GM23248 (cell line): ENCODE results near the gene MRPL10. TPM values are rescaled to one million over a fixed set of nuclear protein-coding genes. Genes with fewer than 3 reads are reported as not detected.

Experiments
- DNase-seq: peaks from one replicate; pipeline ENCODE4 v3.0.0-alpha.2; 2015
- H2AFZ ChIP-seq: fragments of 200-600 bp; sonication (generic); 2 replicates; pipeline ENCODE4 v1.6.1; 2016; ENCODE audit warnings: antibody characterized with exemption
- H3F3A ChIP-seq: fragments of 200-600 bp; sonication (generic); 2 replicates; pipeline ENCODE4 v1.6.1; 2016; ENCODE audit warnings: mild to moderate bottlenecking, antibody characterized with exemption, mixed run types; ENCODE audit not compliant: insufficient read depth
- H3K27ac ChIP-seq: fragments of 200-600 bp; sonication (generic); 2 replicates; pipeline ENCODE4 v1.5.1; 2016; ENCODE audit warnings: mild to moderate bottlenecking
- H3K27me3 ChIP-seq: fragments of 200-600 bp; sonication (generic); replicated peaks from 2 replicates; pipeline ENCODE4 v1.6.1; 2016; ENCODE audit warnings: mild to moderate bottlenecking; ENCODE audit not compliant: insufficient read depth
- H3K36me3 ChIP-seq: fragments of 200-600 bp; sonication (generic); 2 replicates; pipeline ENCODE4 v1.6.1; 2016; ENCODE audit warnings: low read depth, mild to moderate bottlenecking
- H3K4me1 ChIP-seq: fragments of 200-600 bp; sonication (generic); 2 replicates; pipeline ENCODE4 v1.6.1; 2016; ENCODE audit warnings: mild to moderate bottlenecking; ENCODE audit not compliant: insufficient read depth
- H3K4me2 ChIP-seq: fragments of 200-600 bp; sonication (generic); one replicate; pipeline ENCODE4 v1.6.1; 2016; ENCODE audit warnings: mild to moderate bottlenecking; ENCODE audit not compliant: unreplicated experiment
- H3K4me3 ChIP-seq: fragments of 200-600 bp; sonication (generic); 2 replicates; pipeline ENCODE4 v1.5.1; 2016; ENCODE audit warnings: mild to moderate bottlenecking
- H3K79me2 ChIP-seq: fragments of 200-600 bp; sonication (generic); 2 replicates; pipeline ENCODE4 v1.6.1; 2016; ENCODE audit warnings: mild to moderate bottlenecking; ENCODE audit not compliant: insufficient read depth
- H3K9ac ChIP-seq: fragments of 200-600 bp; sonication (generic); 2 replicates; pipeline ENCODE4 v1.6.1; 2016; ENCODE audit warnings: mild to moderate bottlenecking
- H3K9me2 ChIP-seq: fragments of 200-600 bp; sonication (generic); 2 replicates; pipeline ENCODE4 v1.6.1; 2016; ENCODE audit warnings: mixed run types, mild to moderate bottlenecking, moderate library complexity; ENCODE audit not compliant: insufficient read depth
- H3K9me3 ChIP-seq: fragments of 200-600 bp; sonication (generic); one replicate; pipeline ENCODE4 v1.6.1; 2017; ENCODE audit warnings: low read depth
- H4K20me1 ChIP-seq: fragments of 200-600 bp; sonication (generic); 2 replicates; pipeline ENCODE4 v1.6.0; 2016; ENCODE audit not compliant: insufficient read depth
- EZH2 ChIP-seq: fragments of 200-600 bp; sonication (generic); IDR thresholded peaks from 2 replicates; pipeline ENCODE4 v1.6.1; 2018; ENCODE audit warnings: antibody characterized with exemption, mild to moderate bottlenecking; ENCODE audit not compliant: insufficient read depth, poor library complexity, severe bottlenecking
- EZH2phosphoT487 ChIP-seq: fragments of 200-600 bp; sonication (generic); IDR thresholded peaks from 2 replicates; pipeline ENCODE4 v1.6.1; 2018; ENCODE audit warnings: antibody characterized with exemption, moderate library complexity, mild to moderate bottlenecking, low read depth; ENCODE audit not compliant: insufficient read depth
- WGBS, 2 experiments: methylation state at CpG; one replicate each; pipeline ENCODE4 v1.1.6; 2015 to 2017; ENCODE audit warnings: low lambda C conversion rate in 2 of 2, low coverage in 1 of 2; ENCODE audit errors: missing lambda C conversion rate in 2 of 2; 5-methylcytosine and 5-hydroxymethylcytosine counted together
- in situ Hi-C: fragments of 300-500 bp; cut with MboI; formaldehyde crosslinking; loops from 2 replicates; pipeline ENCODE4 v1.15.0; 2020
- polyA plus RNA-seq: library from polyadenylated mRNA; unstranded; fragments of >200 nt; fragmentation: Nextera tagmentation; extraction: Ambion mirVana; gene quantifications from 2 replicates; pipeline ENCODE4 v1.2.1, GENCODE V29; 2016
- total RNA-seq: library from RNA; depleted of rRNA; stranded (reverse); fragments of >200 nt; shearing (Covaris generic); gene quantifications from 2 replicates; pipeline ENCODE4 v1.2.3, GENCODE V29; 2014

Gene MRPL10
- total and polyA plus RNA-seq, 2 experiments from 2014 or later: 30.6 to 37.3 TPM

DNA sequence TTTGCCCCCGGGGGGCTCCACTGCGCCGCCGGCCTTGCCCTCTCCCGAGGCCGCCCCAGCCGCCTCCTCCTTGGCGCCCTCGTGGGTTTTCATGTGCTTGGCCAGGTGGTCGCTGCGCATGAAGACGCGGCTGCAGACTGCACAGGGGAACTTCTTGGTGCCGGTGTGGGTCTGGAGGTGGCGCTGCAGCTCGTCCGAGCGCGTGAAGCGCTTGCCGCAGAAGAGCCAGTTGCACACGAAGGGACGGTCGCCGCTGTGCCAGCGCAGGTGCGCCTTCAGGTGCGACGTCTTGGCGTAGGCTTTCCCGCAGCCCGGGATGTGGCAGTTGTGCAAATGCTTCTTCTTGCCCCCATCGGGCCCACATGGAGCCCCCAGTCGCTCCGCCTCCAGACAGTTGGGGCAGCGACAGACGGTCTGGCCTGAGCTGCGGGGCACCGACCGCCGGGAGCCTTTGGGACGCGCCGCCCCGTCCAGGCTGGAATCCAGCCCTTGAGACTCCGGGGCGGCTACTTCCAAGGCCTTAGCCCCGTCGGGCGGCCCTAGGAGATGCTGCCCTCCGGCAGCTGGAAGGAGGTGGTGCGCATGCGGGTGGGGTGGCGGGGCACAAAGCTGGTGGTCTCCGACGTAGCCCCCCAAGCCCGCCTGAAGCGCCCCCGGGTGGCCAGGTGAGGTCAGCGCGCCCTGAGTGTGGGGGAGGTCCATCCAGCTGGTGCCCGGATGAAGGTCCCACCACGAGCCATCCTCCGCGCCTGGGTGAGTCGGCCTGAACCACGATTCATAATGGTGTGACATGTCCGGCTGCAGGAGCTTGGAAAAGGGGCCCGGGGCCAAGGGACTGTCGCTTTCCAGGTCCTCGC is 16.2 kb upstream of the MRPL10 start:
- H3K36me3 ChIP-seq: no peaks in the 10 kb centered on the region
- no peaks in the 10 kb centered on the region for H3F3A ChIP-seq
- 16 to 19% methylated on average over 57 to 68 of the region's 71 CpGs for WGBS, 2 experiments
- H3K4me1 ChIP-seq: no peaks in the 10 kb centered on the region
- no peak overlapping the region for H3K4me3 ChIP-seq
- H3K9ac ChIP-seq: no peak overlapping the region
- no peak overlapping the region for H3K27ac ChIP-seq
- TF ChIP-seq EZH2 (no peak), EZH2phosphoT487 (0 out of 2 replicates have a peak, but pooled peaks have one; percentile 13)
- H3K9me3 ChIP-seq: no peaks in the 10 kb centered on the region
- H3K9me2 ChIP-seq: no peaks in the 10 kb centered on the region
- H2AFZ ChIP-seq: no peak overlapping the region
- in situ Hi-C loops: no loop called here
- peak; percentile 51 for DNase-seq
- no peaks in the 10 kb centered on the region for H4K20me1 ChIP-seq
- H3K79me2 ChIP-seq: no peaks in the 10 kb centered on the region
- no peak overlapping the region for H3K4me2 ChIP-seq
- H3K27me3 ChIP-seq: peaks cover 21% of the 10 kb centered on the region

DNA sequence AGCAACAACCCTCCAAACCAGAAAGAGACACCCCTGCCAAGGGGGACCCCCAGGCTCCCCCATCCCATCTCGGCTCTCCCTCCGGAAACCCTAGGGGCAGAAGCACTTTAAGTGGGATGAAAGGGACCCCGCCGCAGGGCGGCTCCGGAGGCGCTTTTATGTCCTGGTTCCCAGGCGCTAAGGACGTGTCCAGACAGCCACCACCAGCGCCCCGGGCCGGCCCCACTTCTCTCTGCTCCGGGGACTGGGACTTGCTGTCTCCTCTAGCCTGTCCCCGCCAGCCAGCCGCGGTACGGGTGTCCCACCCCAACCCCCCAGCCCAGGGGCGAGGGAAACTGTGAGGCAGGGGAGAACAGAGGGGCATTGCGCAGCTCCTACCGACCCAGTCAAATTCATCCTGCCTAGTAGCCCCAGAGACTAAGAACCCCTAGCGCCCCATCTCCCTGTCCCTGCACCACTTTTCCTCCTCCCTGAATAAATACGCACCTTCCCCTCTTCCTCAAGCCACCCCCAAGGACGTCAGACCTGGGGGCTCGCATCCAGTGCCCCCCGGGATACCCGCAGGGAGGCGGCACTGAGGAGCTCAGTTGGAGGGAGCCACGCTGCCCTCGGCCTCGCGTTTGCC is 15.5 kb upstream of the MRPL10 start:
- H3K9ac ChIP-seq: no peak overlapping the region
- TF ChIP-seq EZH2 (peak; percentile 44), EZH2phosphoT487 (no peak)
- no peak overlapping the region for H3K27ac ChIP-seq
- 15 to 17% methylated on average over 24 to 27 of the region's 31 CpGs for WGBS, 2 experiments
- H4K20me1 ChIP-seq: no peaks in the 10 kb centered on the region
- no peak overlapping the region for H2AFZ ChIP-seq
- H3K79me2 ChIP-seq: no peaks in the 10 kb centered on the region
- no peaks in the 10 kb centered on the region for H3K4me1 ChIP-seq
- in situ Hi-C loops: no loop called here
- no peaks in the 10 kb centered on the region for H3K9me2 ChIP-seq
- H3F3A ChIP-seq: no peaks in the 10 kb centered on the region
- no peaks in the 10 kb centered on the region for H3K9me3 ChIP-seq
- peaks cover 14% of the 10 kb centered on the region; the same call in 1 of the 2 replicates for H3K27me3 ChIP-seq
- DNase-seq: no peak
- H3K4me3 ChIP-seq: no peak overlapping the region
- H3K36me3 ChIP-seq: no peaks in the 10 kb centered on the region
- no peak overlapping the region for H3K4me2 ChIP-seq

DNA sequence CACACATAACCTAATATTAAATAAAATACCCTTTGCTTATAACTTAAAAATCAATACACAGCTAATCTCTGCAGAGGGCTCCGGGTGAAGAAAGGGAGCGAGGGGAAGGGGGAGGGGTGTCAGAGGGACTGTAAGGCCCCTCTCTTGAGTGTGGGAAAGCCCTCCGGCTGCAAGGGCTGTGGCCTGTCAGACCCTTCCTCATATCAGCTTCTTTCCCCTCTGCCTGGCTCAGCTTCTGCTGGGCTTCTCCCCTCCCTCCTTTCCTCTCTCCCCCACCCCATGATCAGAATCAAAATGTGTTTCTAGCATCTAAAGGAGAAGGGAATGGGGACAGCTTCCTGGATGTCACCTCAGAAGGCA is 14.4 kb upstream of the MRPL10 start:
- WGBS, 2 experiments: 54 to 74% methylated on average over 3 of the region's 3 CpGs
- H2AFZ ChIP-seq: no peak overlapping the region
- no peak overlapping the region for H3K4me2 ChIP-seq
- H3K36me3 ChIP-seq: no peaks in the 10 kb centered on the region
- H3K4me1 ChIP-seq: no peaks in the 10 kb centered on the region
- no peak for TF ChIP-seq EZH2
- TF ChIP-seq EZH2phosphoT487: no peak
- no peaks in the 10 kb centered on the region; the same call in 1 of the 2 replicates for H3K79me2 ChIP-seq
- in situ Hi-C loops: no loop called here
- no peaks in the 10 kb centered on the region for H3K9me2 ChIP-seq
- no peak overlapping the region for H3K4me3 ChIP-seq
- DNase-seq: no peak
- H3K27me3 ChIP-seq: peaks cover 13% of the 10 kb centered on the region; the same call in 1 of the 2 replicates
- no peaks in the 10 kb centered on the region for H3K9me3 ChIP-seq
- no peaks in the 10 kb centered on the region for H3F3A ChIP-seq
- H3K27ac ChIP-seq: no peak overlapping the region
- no peaks in the 10 kb centered on the region for H4K20me1 ChIP-seq
- H3K9ac ChIP-seq: no peak overlapping the region

GRCh38 chr17:47844814-47845715 is 13.7 kb upstream of the MRPL10 start:
- TF ChIP-seq EZH2phosphoT487: no peak
- no peak for TF ChIP-seq EZH2
- no peaks in the 10 kb centered on the region for H3K9me2 ChIP-seq
- no peak overlapping the region for H3K4me3 ChIP-seq
- DNase-seq: peak; percentile 52
- H3K9ac ChIP-seq: no peak overlapping the region
- no peak overlapping the region for H3K27ac ChIP-seq
- H4K20me1 ChIP-seq: no peaks in the 10 kb centered on the region
- 0 out of 2 replicates have a peak, but pooled peaks cover 5% of the 10 kb centered on the region for H3K4me1 ChIP-seq
- no peaks in the 10 kb centered on the region for H3K36me3 ChIP-seq
- no peak overlapping the region for H2AFZ ChIP-seq
- H3K27me3 ChIP-seq: peaks cover 13% of the 10 kb centered on the region; the same call in 1 of the 2 replicates
- H3F3A ChIP-seq: no peaks in the 10 kb centered on the region
- WGBS, 2 experiments: 71 to 73% methylated on average over 4 of the region's 4 CpGs
- in situ Hi-C loops: loop anchor here (5.0 kb wide), 1 partner anchor 42 kb away; no protein-coding TSS in a partner anchor
- no peak overlapping the region for H3K4me2 ChIP-seq
- H3K79me2 ChIP-seq: peaks cover 6% of the 10 kb centered on the region
- H3K9me3 ChIP-seq: no peaks in the 10 kb centered on the region
